Caco-2 (cell line): Measurements from ENCODE around the gene OPTC. TPM values are rescaled to one million over a fixed set of nuclear protein-coding genes. Genes with fewer than 3 reads are reported as not detected.

ENCODE experiments used
- BruUV-seq: library from RNA; stranded (reverse); fragments of 400-500 nt; replicated peaks from 2 replicates; lab custom pipeline; 2021; lab: Mats Ljungman, UMichigan
- CTCF ChIA-PET: fragments of 300-600 bp; sonication (Branson Sonifier 250); formaldehyde crosslinking; loops from one replicate; lab custom pipeline; 2022; ENCODE audit warnings: antibody characterized with exemption; lab: Charles Lee
- POLR2A ChIA-PET: fragments of 300-600 bp; sonication (Branson Sonifier 250); formaldehyde crosslinking; loops from one replicate; lab custom pipeline; 2022; ENCODE audit warnings: antibody characterized with exemption; lab: Charles Lee
- DNase-seq, 2 experiments: peaks; one replicate each; pipeline versions ENCODE4 v3.0.0 to v3.0.0-alpha.2; 2020 to 2022
- H3K27me3 ChIP-seq: replicated peaks from 2 replicates; pipeline ENCODE4 v1.6.0; 2011; ENCODE audit warnings: low read length; ENCODE audit not compliant: control insufficient read depth, insufficient read depth
- H3K36me3 ChIP-seq: 2 replicates; pipeline ENCODE4 v1.5.1; 2011; ENCODE audit warnings: low read length; ENCODE audit not compliant: control insufficient read depth, insufficient read depth
- H3K4me1 ChIP-seq: fragments of 250-450 bp; sonication (Bioruptor Pico); 2 replicates; pipeline ENCODE4 v1.5.1; 2020; ENCODE audit warnings: mild to moderate bottlenecking
- H3K4me3 ChIP-seq: 2 replicates; pipeline ENCODE4 v1.5.1; 2011; ENCODE audit warnings: low read depth, mild to moderate bottlenecking, control low read depth, low read length
- H3K9me3 ChIP-seq: fragments of 250-450 bp; sonication (Bioruptor Pico); 2 replicates; pipeline ENCODE4 v1.5.1; 2020; ENCODE audit warnings: mild to moderate bottlenecking, moderate library complexity
- H3K27ac Mint-ChIP-seq: one replicate; pipeline ENCODE4 v1.8.0; 2022; ENCODE audit warnings: mixed read lengths; ENCODE audit not compliant: unreplicated experiment
- H3K27me3 Mint-ChIP-seq: one replicate; pipeline ENCODE4 v1.8.0; 2022; ENCODE audit warnings: mixed read lengths; ENCODE audit not compliant: insufficient read depth, unreplicated experiment
- H3K36me3 Mint-ChIP-seq: one replicate; pipeline ENCODE4 v1.8.0; 2022; ENCODE audit warnings: mild to moderate bottlenecking, mixed read lengths; ENCODE audit not compliant: insufficient read depth, unreplicated experiment
- H3K4me1 Mint-ChIP-seq: one replicate; pipeline ENCODE4 v1.8.0; 2022; ENCODE audit warnings: low read depth, mixed read lengths; ENCODE audit not compliant: unreplicated experiment
- H3K4me3 Mint-ChIP-seq: one replicate; pipeline ENCODE4 v1.8.0; 2022; ENCODE audit warnings: mild to moderate bottlenecking, moderate library complexity, mixed read lengths; ENCODE audit not compliant: unreplicated experiment
- H3K9me3 Mint-ChIP-seq: one replicate; pipeline ENCODE4 v1.8.0; 2022; ENCODE audit warnings: mixed read lengths; ENCODE audit not compliant: unreplicated experiment
- CTCF ChIP-seq, 2 experiments: fragments of 200-600 bp in 1 of 2; IDR thresholded peaks; 1 replicate in 1 of 2; 2 replicates in 1 of 2; pipeline versions ENCODE4 v1.5.1 to v1.8.0; 2011 to 2022; ENCODE audit warnings: antibody characterized with exemption in 1 of 2, control low read depth in 1 of 2, inconsistent platforms in 1 of 2, low read depth in 1 of 2, low read length in 1 of 2, mild to moderate bottlenecking in 1 of 2, moderate library complexity in 1 of 2; ENCODE audit not compliant: insufficient read depth in 1 of 2, severe bottlenecking in 1 of 2, unreplicated experiment in 1 of 2
- intact Hi-C: fragments of 100-400 bp; cut with micrococcal nuclease; formaldehyde crosslinking; loops from one replicate; pipeline ENCODE4 v1.10.0; 2022; ENCODE audit not compliant: unreplicated experiment
- total RNA-seq: library from RNA; stranded (reverse); gene quantifications from 2 replicates; pipeline ENCODE4 v1.2.3, GENCODE V29; 2022

The OPTC gene
- total RNA-seq, 1 experiment from 2014 or later = not detected

DNA sequence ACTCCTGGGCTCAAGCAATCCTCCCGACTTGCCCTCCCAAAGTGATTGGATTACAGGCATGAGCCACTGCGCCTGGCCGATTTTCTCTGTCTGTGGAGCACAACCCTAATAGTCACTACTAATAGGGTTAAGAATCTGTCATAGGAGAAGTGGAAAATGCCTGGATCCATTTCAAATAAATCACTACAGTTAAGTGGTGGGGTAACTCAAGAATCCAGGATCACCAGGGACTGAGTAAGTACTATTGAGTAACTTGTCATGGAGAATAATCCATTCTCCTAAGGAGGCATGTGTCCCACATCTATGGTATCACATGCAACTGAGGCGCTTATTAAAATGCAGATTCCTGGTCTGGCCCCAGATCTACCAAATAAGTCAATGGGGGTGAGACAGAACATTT, 53.2 kb downstream of the OPTC start:
- H3K27ac Mint-ChIP-seq = no peak overlapping the region

DNA sequence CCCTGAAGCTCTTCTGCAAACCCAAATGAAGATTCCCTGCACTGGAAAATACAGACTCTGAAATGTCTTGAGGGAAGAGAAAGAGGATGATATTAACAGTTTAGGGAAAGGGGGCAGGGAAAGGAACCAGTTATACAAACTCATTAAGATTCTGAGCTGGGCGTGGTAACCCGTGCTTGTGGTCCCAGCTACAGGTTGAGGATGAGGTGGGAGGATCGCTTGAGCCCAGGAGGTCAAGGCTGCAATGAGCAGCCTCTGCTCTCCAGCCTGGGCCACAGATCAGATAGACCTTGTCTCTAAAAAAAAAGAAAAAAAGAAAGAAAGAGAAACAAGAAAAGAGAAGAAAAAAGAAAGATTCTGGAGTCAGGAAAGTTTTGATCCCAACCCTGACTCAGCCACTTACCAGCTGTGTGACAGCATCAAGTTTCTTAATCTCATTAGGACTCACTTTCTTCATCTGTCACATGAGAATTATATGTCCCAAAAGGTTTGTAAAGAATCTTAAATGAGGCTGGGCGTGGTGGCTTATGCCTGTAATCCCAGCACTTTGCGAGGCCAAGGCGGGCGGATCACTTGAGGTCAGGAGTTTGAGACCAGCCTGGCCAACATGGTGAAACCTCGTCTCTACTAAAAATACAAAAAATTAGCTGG, 53.9 kb downstream of the OPTC start:
- Mint-ChIP-seq H3K27me3 (no peaks in the 10 kb centered on the region), H3K4me3 (no peak overlapping the region), H3K36me3 (no peaks in the 10 kb centered on the region), H3K9me3 (no peaks in the 10 kb centered on the region), H3K27ac (no peak overlapping the region), H3K4me1 (peaks cover 13% of the 10 kb centered on the region)
- intact Hi-C loops = no loop called here
- Histone ChIP-seq H3K36me3 (no peaks in the 10 kb centered on the region), H3K9me3 (peaks cover 12% of the 10 kb centered on the region), H3K4me3 (no peak overlapping the region), H3K27me3 (no peaks in the 10 kb centered on the region), H3K4me1 (peaks cover 12% of the 10 kb centered on the region)
- DNase-seq = no peak
- no peak for TF ChIP-seq CTCF (IDR thresholded peaks at IDR 0.05; ENCODE audit: insufficient read depth in 1 of 2, low read depth in 1 of 2, low read length in 1 of 2, severe bottlenecking in 1 of 2, unreplicated experiment in 1 of 2)
- ChIA-PET POLR2A (interaction anchor here (0.7 kb wide), 1 partner anchor 968 kb away, joined by 4 read pairs; the partner anchor contains the start of gene MDM4), CTCF (no interaction called here)
- no TSS peak for BruUV-seq

More for the DNA sequence above, 53.2 kb downstream of the OPTC start:
- Mint-ChIP-seq H3K27me3 (no peaks in the 10 kb centered on the region), H3K36me3 (no peaks in the 10 kb centered on the region), H3K4me3 (no peak overlapping the region), H3K4me1 (peaks cover 13% of the 10 kb centered on the region), H3K9me3 (no peaks in the 10 kb centered on the region)
- Histone ChIP-seq H3K9me3 (peaks cover 12% of the 10 kb centered on the region), H3K4me3 (no peak overlapping the region), H3K4me1 (peaks cover 11% of the 10 kb centered on the region), H3K27me3 (no peaks in the 10 kb centered on the region), H3K36me3 (no peaks in the 10 kb centered on the region)
- no peak for DNase-seq
- intact Hi-C loops = no loop called here
- no TSS peak for BruUV-seq
- TF ChIP-seq CTCF (IDR thresholded peaks at IDR 0.05; ENCODE audit: insufficient read depth in 1 of 2, low read depth in 1 of 2, low read length in 1 of 2, severe bottlenecking in 1 of 2, unreplicated experiment in 1 of 2) = no peak
- CTCF ChIA-PET = no interaction called here
- POLR2A ChIA-PET = no interaction called here

DNA sequence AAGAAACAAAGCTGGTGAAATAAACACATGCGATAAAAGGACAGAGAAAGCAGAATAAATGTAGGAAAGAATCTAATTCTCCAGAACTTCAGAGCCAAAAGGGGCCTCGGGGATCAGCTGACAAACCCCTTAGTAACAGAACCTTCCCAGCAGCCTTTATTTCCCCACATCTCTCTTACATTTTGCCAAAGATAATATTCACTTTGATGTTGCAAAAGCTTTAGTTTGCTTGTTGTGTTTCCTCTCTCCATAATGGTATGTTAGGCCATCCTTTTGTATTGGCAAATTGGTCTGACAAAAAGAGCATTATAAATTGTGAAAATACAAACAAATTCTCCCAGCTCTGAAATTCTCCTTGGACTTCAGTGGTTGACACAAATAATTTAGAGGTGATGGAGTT, 54.9 kb downstream of the OPTC start:
- TF ChIP-seq CTCF (IDR thresholded peaks at IDR 0.05; ENCODE audit: insufficient read depth in 1 of 2, low read depth in 1 of 2, low read length in 1 of 2, severe bottlenecking in 1 of 2, unreplicated experiment in 1 of 2) = no peak
- POLR2A ChIA-PET = interaction anchor here (0.6 kb wide), 1 partner anchor 119 kb away, joined by 3 read pairs; no protein-coding TSS in a partner anchor
- peaks cover 12% of the 10 kb centered on the region for H3K9me3 ChIP-seq
- H3K4me3 ChIP-seq = no peak overlapping the region
- intact Hi-C loops = no loop called here
- Mint-ChIP-seq H3K27ac (no peak overlapping the region), H3K27me3 (no peaks in the 10 kb centered on the region), H3K4me3 (no peak overlapping the region), H3K9me3 (no peaks in the 10 kb centered on the region), H3K4me1 (peaks cover 13% of the 10 kb centered on the region), H3K36me3 (no peaks in the 10 kb centered on the region)
- no peaks in the 10 kb centered on the region for H3K36me3 ChIP-seq
- H3K4me1 ChIP-seq = peaks cover 12% of the 10 kb centered on the region
- CTCF ChIA-PET = interaction anchor here (0.6 kb wide), 1 partner anchor 12 kb away, joined by 5 read pairs; no protein-coding TSS in a partner anchor
- no TSS peak for BruUV-seq
- DNase-seq = no peak
- no peaks in the 10 kb centered on the region for H3K27me3 ChIP-seq
